Measurements from ENCODE around the gene APC. TPM values are rescaled to one million over a fixed set of nuclear protein-coding genes. Genes with fewer than 3 reads are reported as not detected.
"Not testable (repeated sequence)": the region's sequence is repeated elsewhere in the genome, so short reads cannot be mapped to it uniquely, and the experiment has no call there.

The APC gene
- total RNA-seq, 2 experiments from 2014 or later, result 19.5 to 19.8 TPM

- no peaks in the 10 kb centered on the region for H3K9me3 Mint-ChIP-seq
- peaks cover 2% of the 10 kb centered on the region for H3K36me3 Mint-ChIP-seq
- DNase-seq, result peak; percentile 97
- peaks cover 45% of the 10 kb centered on the region for H3K4me1 Mint-ChIP-seq
- no peaks in the 10 kb centered on the region for H3K27me3 Mint-ChIP-seq
- peak overlapping the region; percentile 82 for H3K27ac Mint-ChIP-seq
- peak overlapping the region; percentile 92 for H3K4me3 Mint-ChIP-seq
Measured at GRCh38 chr5:112707187-112708102, 30.2 kb upstream of the APC start.

DNA sequence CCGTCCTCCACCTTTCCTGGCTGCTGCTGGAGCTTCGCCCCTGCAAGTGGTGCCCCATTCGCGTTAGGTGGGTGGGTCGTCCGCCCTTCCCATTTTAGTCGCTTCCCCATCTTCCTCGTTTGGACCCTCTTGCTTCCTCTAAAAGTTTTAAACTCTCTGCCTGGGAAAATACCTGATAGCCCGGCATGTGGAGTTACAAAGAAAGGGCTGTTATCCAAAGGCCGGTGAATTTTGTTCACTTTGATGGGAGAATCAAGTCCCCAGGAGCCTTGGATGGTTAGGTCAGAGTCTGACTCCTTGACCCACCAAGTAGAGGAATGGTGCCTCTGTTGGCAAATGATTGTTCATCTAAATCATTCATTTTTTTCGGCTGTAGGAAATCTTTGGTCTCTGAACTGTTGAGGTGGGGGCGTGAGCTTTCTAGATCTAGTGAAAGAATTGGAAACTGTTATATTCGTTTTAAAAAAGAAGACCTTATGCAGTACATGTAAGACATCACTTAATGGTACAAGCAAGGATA lies 29.5 kb upstream of the APC start:
- no peaks in the 10 kb centered on the region for H3K27me3 Mint-ChIP-seq
- H3K27ac Mint-ChIP-seq, result peak overlapping the region; percentile 82
- DNase-seq, result no peak
- H3K36me3 Mint-ChIP-seq, result peaks cover 6% of the 10 kb centered on the region
- H3K4me1 Mint-ChIP-seq, result peaks cover 49% of the 10 kb centered on the region
- H3K9me3 Mint-ChIP-seq, result no peaks in the 10 kb centered on the region
- H3K4me3 Mint-ChIP-seq, result peak overlapping the region; percentile 92

DNA sequence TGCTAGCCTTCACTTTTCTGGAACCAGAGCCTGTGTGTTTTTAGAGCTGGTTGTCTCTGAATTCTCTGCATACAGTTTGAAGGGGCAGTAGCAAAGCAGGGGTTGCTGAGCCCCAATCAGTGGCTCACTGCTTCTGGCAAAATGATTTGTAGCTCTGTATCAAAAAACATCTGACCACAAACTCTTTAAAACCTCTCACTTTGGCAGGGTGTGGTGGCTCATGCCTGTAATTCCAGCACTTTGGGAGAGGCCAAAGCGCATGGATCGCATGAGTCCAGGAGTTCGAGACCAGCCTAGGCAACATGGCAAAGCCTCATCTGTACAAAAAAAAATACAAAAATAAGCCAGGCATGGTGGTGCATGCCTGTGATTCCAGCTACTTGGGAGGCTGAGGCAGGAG lies 28.3 kb upstream of the APC start:
- Mint-ChIP-seq H3K4me3 (no peak overlapping the region), H3K9me3 (no peaks in the 10 kb centered on the region), H3K27ac (no peak overlapping the region), H3K4me1 (peaks cover 53% of the 10 kb centered on the region), H3K27me3 (no peaks in the 10 kb centered on the region), H3K36me3 (peaks cover 7% of the 10 kb centered on the region)
- DNase-seq, result no peak

DNA sequence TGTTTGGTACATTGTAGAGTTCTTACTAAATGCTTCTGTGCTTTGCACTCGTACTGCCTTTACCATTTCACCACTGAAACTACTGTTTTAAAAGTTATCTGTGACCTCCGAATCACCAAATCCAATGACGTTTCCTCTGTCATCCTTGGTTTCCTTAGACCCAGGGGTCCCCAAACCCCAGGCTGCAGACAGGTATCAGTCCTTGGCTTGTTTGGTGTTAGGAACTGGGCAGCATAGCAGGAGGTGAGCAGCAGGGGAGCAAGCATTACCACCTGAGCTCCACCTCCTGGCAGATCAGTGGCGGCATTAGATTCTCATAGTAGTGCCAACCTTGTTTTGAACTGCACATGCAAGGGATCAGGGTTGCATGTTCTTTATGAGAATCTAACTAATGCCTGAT lies 26.8 kb upstream of the APC start:
- Mint-ChIP-seq H3K4me1 (peaks cover 61% of the 10 kb centered on the region), H3K4me3 (no peak overlapping the region), H3K27me3 (no peaks in the 10 kb centered on the region), H3K27ac (no peak overlapping the region), H3K36me3 (peaks cover 9% of the 10 kb centered on the region), H3K9me3 (no peaks in the 10 kb centered on the region)
- DNase-seq, result no peak

GRCh38 chr5:112711436-112711835 lies 26.2 kb upstream of the APC start:
- Mint-ChIP-seq H3K27me3 (no peaks in the 10 kb centered on the region), H3K4me1 (peaks cover 62% of the 10 kb centered on the region), H3K4me3 (no peak overlapping the region), H3K27ac (no peak overlapping the region), H3K36me3 (peaks cover 10% of the 10 kb centered on the region), H3K9me3 (no peaks in the 10 kb centered on the region)
- no peak for DNase-seq

- H3K36me3 Mint-ChIP-seq, result peaks cover 17% of the 10 kb centered on the region
- peaks cover 2% of the 10 kb centered on the region for H3K9me3 Mint-ChIP-seq
- no peaks in the 10 kb centered on the region for H3K27me3 Mint-ChIP-seq
- no peak overlapping the region for H3K27ac Mint-ChIP-seq
- no peak overlapping the region for H3K4me3 Mint-ChIP-seq
- H3K4me1 Mint-ChIP-seq, result peaks cover 58% of the 10 kb centered on the region
- no peak for DNase-seq
Measured at GRCh38 chr5:112713206-112713605, 24.5 kb upstream of the APC start.

DNA sequence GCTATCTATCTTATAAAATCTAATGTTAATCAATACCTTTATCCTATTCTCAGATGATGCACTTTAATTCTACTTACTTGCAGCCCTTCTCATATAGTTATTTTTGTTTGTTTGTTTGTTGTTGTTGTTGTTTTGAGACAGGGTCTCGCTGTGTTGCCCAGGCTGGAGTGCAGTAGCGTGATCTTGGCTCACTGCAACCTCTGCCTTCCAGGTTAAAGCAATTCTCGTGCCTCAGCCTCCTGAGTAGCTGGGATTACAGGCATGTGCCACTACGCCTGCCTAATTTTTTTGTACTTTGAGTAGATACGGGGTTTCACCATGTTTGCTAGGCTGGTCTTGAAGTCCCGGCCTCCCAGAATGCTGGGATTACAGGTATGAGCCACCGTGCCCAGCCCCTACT lies 20.8 kb upstream of the APC start:
- H3K27me3 Mint-ChIP-seq, DNase-seq, H3K9me3 Mint-ChIP-seq, H3K27ac Mint-ChIP-seq, H3K4me3 Mint-ChIP-seq: not testable (repeated sequence)
- peaks cover 43% of the 10 kb centered on the region for H3K4me1 Mint-ChIP-seq
- H3K36me3 Mint-ChIP-seq, result peaks cover 18% of the 10 kb centered on the region

DNA sequence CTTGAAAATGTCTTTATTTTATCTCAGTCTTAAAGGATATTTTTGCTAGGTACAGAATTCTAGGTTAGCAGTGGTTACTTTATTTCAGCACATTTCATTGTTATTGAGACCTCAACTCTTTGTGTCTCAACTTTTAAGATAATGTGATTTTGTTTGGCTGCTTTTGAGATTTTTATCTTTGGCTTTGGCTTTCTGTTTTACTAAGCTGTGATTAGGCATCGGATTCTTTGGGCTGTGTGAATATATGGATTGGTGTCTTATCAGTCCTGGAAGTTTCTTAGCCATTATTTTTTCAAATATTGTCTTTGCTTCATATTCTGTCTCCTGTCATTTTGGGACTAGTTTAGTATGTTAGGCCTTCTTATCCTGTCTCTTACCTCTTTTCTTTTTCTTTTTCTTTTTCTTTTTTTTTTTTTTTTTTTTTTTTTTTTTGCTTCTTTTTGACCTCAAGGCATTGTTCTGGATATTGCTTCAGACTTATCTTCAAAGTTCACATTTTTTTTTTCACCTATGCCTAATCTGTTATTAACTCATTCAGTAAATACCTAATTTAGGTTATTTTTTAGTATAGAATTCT lies 20.1 kb upstream of the APC start:
- peaks cover 14% of the 10 kb centered on the region for H3K36me3 Mint-ChIP-seq
- H3K4me3 Mint-ChIP-seq, result no peak overlapping the region
- peaks cover 2% of the 10 kb centered on the region for H3K9me3 Mint-ChIP-seq
- peaks cover 40% of the 10 kb centered on the region for H3K4me1 Mint-ChIP-seq
- DNase-seq, result no peak
- no peaks in the 10 kb centered on the region for H3K27me3 Mint-ChIP-seq
- H3K27ac Mint-ChIP-seq, result no peak overlapping the region

GRCh38 chr5:112718344-112718743 lies 19.3 kb upstream of the APC start:
- peaks cover 2% of the 10 kb centered on the region for H3K9me3 Mint-ChIP-seq
- DNase-seq, result no peak
- H3K4me3 Mint-ChIP-seq, result no peak overlapping the region
- H3K27ac Mint-ChIP-seq, result no peak overlapping the region
- H3K27me3 Mint-ChIP-seq, result no peaks in the 10 kb centered on the region
- H3K4me1 Mint-ChIP-seq, result peaks cover 36% of the 10 kb centered on the region
- peaks cover 11% of the 10 kb centered on the region for H3K36me3 Mint-ChIP-seq

- DNase-seq, result no peak
- no peak overlapping the region for H3K27ac Mint-ChIP-seq
- H3K4me3 Mint-ChIP-seq, result no peak overlapping the region
- H3K27me3 Mint-ChIP-seq, result no peaks in the 10 kb centered on the region
- peaks cover 2% of the 10 kb centered on the region for H3K9me3 Mint-ChIP-seq
- H3K4me1 Mint-ChIP-seq, result peaks cover 29% of the 10 kb centered on the region
- H3K36me3 Mint-ChIP-seq, result peaks cover 11% of the 10 kb centered on the region
Measured at GRCh38 chr5:112720576-112720975, 17.1 kb upstream of the APC start.

DNA sequence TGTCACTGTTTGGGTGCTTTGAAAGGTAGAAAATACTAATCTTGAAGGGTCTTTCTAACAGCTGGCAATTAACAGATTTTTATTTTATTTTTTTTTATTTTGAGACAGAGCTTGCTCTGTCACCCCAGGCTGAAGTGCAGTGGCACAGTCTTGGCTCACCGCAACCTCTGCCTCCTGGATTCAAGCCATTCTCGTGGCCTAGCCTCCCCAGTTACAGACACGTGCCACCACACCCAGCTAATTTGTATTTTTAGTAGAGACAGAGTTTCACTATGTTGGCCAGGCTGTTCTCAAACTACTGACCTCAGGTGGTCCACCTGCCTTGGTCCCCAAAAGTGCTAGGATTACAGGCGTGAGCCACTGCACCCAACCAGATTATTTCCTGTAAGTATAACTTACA lies 12.8 kb upstream of the APC start:
- no peak for DNase-seq
- no peaks in the 10 kb centered on the region for H3K9me3 Mint-ChIP-seq
- no peaks in the 10 kb centered on the region for H3K27me3 Mint-ChIP-seq
- H3K36me3 Mint-ChIP-seq, result peaks cover 1% of the 10 kb centered on the region
- no peak overlapping the region for H3K4me3 Mint-ChIP-seq
- peaks cover 24% of the 10 kb centered on the region for H3K4me1 Mint-ChIP-seq
- no peak overlapping the region for H3K27ac Mint-ChIP-seq

DNA sequence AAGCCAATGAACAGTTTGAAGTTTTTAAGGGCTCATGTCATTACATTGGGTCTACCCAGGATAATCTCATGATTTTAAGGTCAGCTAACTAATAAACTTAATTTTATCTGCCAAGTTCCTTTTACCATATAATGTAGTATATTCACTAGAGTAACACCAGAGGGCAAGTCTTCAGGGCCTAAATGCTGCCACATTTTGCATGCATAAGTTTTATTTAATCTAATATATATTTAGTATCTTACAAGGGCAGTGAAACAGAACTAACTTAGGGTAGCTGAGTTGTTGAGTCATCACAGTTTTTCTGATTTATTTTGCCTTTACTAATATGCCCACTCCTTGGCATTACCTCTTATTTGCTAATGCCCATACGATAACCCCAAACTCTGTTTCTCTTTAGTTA lies 8.1 kb upstream of the APC start:
- Mint-ChIP-seq H3K36me3 (no peaks in the 10 kb centered on the region), H3K27me3 (no peaks in the 10 kb centered on the region), H3K27ac (no peak overlapping the region), H3K9me3 (no peaks in the 10 kb centered on the region), H3K4me1 (peaks cover 14% of the 10 kb centered on the region), H3K4me3 (no peak overlapping the region)
- no peak for DNase-seq

- Mint-ChIP-seq H3K27me3 (no peaks in the 10 kb centered on the region), H3K36me3 (no peaks in the 10 kb centered on the region), H3K9me3 (no peaks in the 10 kb centered on the region)
Measured at GRCh38 chr5:112732131-112732530, 5.6 kb upstream of the APC start.

GRCh38 chr5:112733586-112733985 lies 4.1 kb upstream of the APC start:
- Mint-ChIP-seq H3K9me3 (no peaks in the 10 kb centered on the region), H3K4me3 (no peak overlapping the region), H3K27ac (no peak overlapping the region), H3K4me1 (peaks cover 21% of the 10 kb centered on the region), H3K27me3 (no peaks in the 10 kb centered on the region), H3K36me3 (no peaks in the 10 kb centered on the region)
- no peak for DNase-seq

More at GRCh38 chr5:112732131-112732530, 5.6 kb upstream of the APC start:
- DNase-seq, result no peak
- H3K4me1 Mint-ChIP-seq, result peaks cover 14% of the 10 kb centered on the region
- no peak overlapping the region for H3K4me3 Mint-ChIP-seq
- no peak overlapping the region for H3K27ac Mint-ChIP-seq

GRCh38 chr5:112734597-112734996 lies 3.1 kb upstream of the APC start:
- Mint-ChIP-seq H3K36me3 (no peaks in the 10 kb centered on the region), H3K27ac (no peak overlapping the region), H3K4me3 (no peak overlapping the region), H3K9me3 (no peaks in the 10 kb centered on the region), H3K27me3 (no peaks in the 10 kb centered on the region), H3K4me1 (peaks cover 14% of the 10 kb centered on the region)
- no peak for DNase-seq

Measured in activated naive CD8-positive, alpha-beta T cell treated with anti-CD3 and anti-CD28 coated beads for 36 hours (primary cell).